ENCODE results near the gene WSB1. TPM values are rescaled to one million over a fixed set of nuclear protein-coding genes. Genes with fewer than 3 reads are reported as not detected.
"Not testable (repeated sequence)": the region's sequence is repeated elsewhere in the genome, so short reads cannot be mapped to it uniquely, and the experiment has no call there.

Gene WSB1
- total RNA-seq, 1 donor from 2014 or later = 299 TPM

- not testable (repeated sequence) for DNase-seq
Observed at GRCh38 chr17:27279132-27279531, 14.8 kb upstream of the WSB1 start.

- DNase-seq = no peak
Observed at GRCh38 chr17:27280527-27280926, 13.4 kb upstream of the WSB1 start.

- DNase-seq = no peak
Observed at GRCh38 chr17:27281438-27281837, 12.5 kb upstream of the WSB1 start.

- DNase-seq = no peak
Observed at GRCh38 chr17:27282054-27282551, 11.8 kb upstream of the WSB1 start.

- DNase-seq = no peak
Observed at GRCh38 chr17:27283060-27283459, 10.9 kb upstream of the WSB1 start.

GRCh38 chr17:27283751-27284150 lies 10.2 kb upstream of the WSB1 start:
- no peak for DNase-seq

GRCh38 chr17:27284811-27285415 lies 9.0 kb upstream of the WSB1 start:
- no peak for DNase-seq

- no peak for DNase-seq
Observed at GRCh38 chr17:27285516-27285915, 8.4 kb upstream of the WSB1 start.

- DNase-seq = no peak
Observed at GRCh38 chr17:27288183-27288582, 5.7 kb upstream of the WSB1 start.

GRCh38 chr17:27289856-27290255 lies 4.1 kb upstream of the WSB1 start:
- no peak for DNase-seq

GRCh38 chr17:27290916-27291598 lies 2.9 kb upstream of the WSB1 start:
- no peak for DNase-seq

GRCh38 chr17:27293359-27293897 lies 486 bp upstream of the WSB1 start:
- DNase-seq = no peak

- DNase-seq = no peak
Observed at GRCh38 chr17:27294689-27295630, 1.0 kb downstream of the WSB1 start.

GRCh38 chr17:27295945-27296344 lies 2.0 kb downstream of the WSB1 start:
- DNase-seq = no peak

GRCh38 chr17:27296428-27296979 lies 2.6 kb downstream of the WSB1 start:
- DNase-seq = no peak

GRCh38 chr17:27299384-27300049 lies 5.6 kb downstream of the WSB1 start:
- no peak for DNase-seq

GRCh38 chr17:27303734-27304133 lies 9.8 kb downstream of the WSB1 start:
- no peak for DNase-seq

GRCh38 chr17:27306276-27306835 lies 12.4 kb downstream of the WSB1 start:
- no peak for DNase-seq

- DNase-seq = no peak
Observed at GRCh38 chr17:27310565-27311110, 16.7 kb downstream of the WSB1 start.

- DNase-seq = no peak
Observed at GRCh38 chr17:27313301-27313700, 19.4 kb downstream of the WSB1 start.

GRCh38 chr17:27315322-27315721 lies 21.4 kb downstream of the WSB1 start:
- DNase-seq = no peak

Data from occipital lobe (tissue), 2 donors.